ENCODE measurements around the gene ACOX3.

ACOX3 gene

GRCh38 chr4:8383016-8383415 lies 57.5 kb downstream of the ACOX3 start:
- H2AFZ ChIP-seq (ENCODE audit: low read depth, low read length) = no peak overlapping the region
- H3K36me3 ChIP-seq (ENCODE audit: insufficient read depth, low read length) = peaks cover 3% of the 10 kb centered on the region

GRCh38 chr4:8381814-8382581 lies 58.5 kb downstream of the ACOX3 start:
- Histone ChIP-seq H2AFZ (ENCODE audit: low read depth, low read length) (no peak overlapping the region), H3K36me3 (ENCODE audit: insufficient read depth, low read length) (peaks cover 3% of the 10 kb centered on the region), H3K4me1 (ENCODE audit: insufficient read depth, low read length) (no peaks in the 10 kb centered on the region), H3K9me3 (ENCODE audit: low read length) (no peaks in the 10 kb centered on the region), H3K27me3 (ENCODE audit: insufficient read depth, low read length) (no peaks in the 10 kb centered on the region), H3K4me3 (ENCODE audit: low read length) (no peak overlapping the region)

More at GRCh38 chr4:8383016-8383415, 57.5 kb downstream of the ACOX3 start:
- H3K4me1 ChIP-seq (ENCODE audit: insufficient read depth, low read length) = no peaks in the 10 kb centered on the region
- H3K9me3 ChIP-seq (ENCODE audit: low read length) = no peaks in the 10 kb centered on the region
- H3K4me3 ChIP-seq (ENCODE audit: low read length) = no peak overlapping the region
- H3K27me3 ChIP-seq (ENCODE audit: insufficient read depth, low read length) = no peaks in the 10 kb centered on the region

GRCh38 chr4:8380511-8381415 lies 59.8 kb downstream of the ACOX3 start:
- H3K27me3 ChIP-seq (ENCODE audit: insufficient read depth, low read length) = no peaks in the 10 kb centered on the region
- H3K4me1 ChIP-seq (ENCODE audit: insufficient read depth, low read length) = no peaks in the 10 kb centered on the region
- H3K4me3 ChIP-seq (ENCODE audit: low read length) = no peak overlapping the region
- H2AFZ ChIP-seq (ENCODE audit: low read depth, low read length) = no peak overlapping the region
- H3K9me3 ChIP-seq (ENCODE audit: low read length) = no peaks in the 10 kb centered on the region
- peaks cover 3% of the 10 kb centered on the region for H3K36me3 ChIP-seq (ENCODE audit: insufficient read depth, low read length)

- H3K27me3 ChIP-seq (ENCODE audit: insufficient read depth, low read length) = no peaks in the 10 kb centered on the region
- no peaks in the 10 kb centered on the region for H3K9me3 ChIP-seq (ENCODE audit: low read length)
- no peak overlapping the region for H3K4me3 ChIP-seq (ENCODE audit: low read length)
- H3K36me3 ChIP-seq (ENCODE audit: insufficient read depth, low read length) = peaks cover 3% of the 10 kb centered on the region
- H3K4me1 ChIP-seq (ENCODE audit: insufficient read depth, low read length) = no peaks in the 10 kb centered on the region
- H2AFZ ChIP-seq (ENCODE audit: low read depth, low read length) = no peak overlapping the region
These were observed 60.8 kb downstream of the ACOX3 start for GRCh38 chr4:8379771-8380170.

DNA sequence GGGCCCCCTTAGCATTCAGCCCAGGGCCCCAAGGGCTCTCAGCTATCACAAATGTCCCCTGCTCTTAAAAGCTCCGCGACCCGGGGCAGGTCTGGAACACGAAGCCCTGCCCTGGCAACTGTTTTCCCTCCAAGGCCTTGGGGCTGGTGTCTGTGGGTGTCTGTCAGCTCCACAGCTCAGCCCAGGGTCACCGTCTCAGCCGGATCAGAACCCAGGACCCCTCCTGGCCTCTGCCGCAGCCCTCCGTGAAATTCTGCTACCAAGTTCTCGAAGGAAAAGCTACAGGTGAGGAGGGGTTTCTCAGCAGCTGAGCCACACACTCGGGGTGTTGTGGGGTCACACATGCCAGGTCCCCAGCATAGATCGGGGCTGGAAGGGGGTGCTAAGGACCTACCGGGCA lies 61.2 kb downstream of the ACOX3 start:
- Histone ChIP-seq H3K9me3 (ENCODE audit: low read length) (no peaks in the 10 kb centered on the region), H3K4me1 (ENCODE audit: insufficient read depth, low read length) (no peaks in the 10 kb centered on the region), H2AFZ (ENCODE audit: low read depth, low read length) (no peak overlapping the region), H3K36me3 (ENCODE audit: insufficient read depth, low read length) (peaks cover 3% of the 10 kb centered on the region), H3K4me3 (ENCODE audit: low read length) (no peak overlapping the region), H3K27me3 (ENCODE audit: insufficient read depth, low read length) (no peaks in the 10 kb centered on the region)

GRCh38 chr4:8378776-8379175 lies 61.7 kb downstream of the ACOX3 start:
- Histone ChIP-seq H2AFZ (ENCODE audit: low read depth, low read length) (no peak overlapping the region), H3K27me3 (ENCODE audit: insufficient read depth, low read length) (no peaks in the 10 kb centered on the region), H3K4me3 (ENCODE audit: low read length) (no peak overlapping the region), H3K36me3 (ENCODE audit: insufficient read depth, low read length) (peaks cover 3% of the 10 kb centered on the region), H3K4me1 (ENCODE audit: insufficient read depth, low read length) (no peaks in the 10 kb centered on the region), H3K9me3 (ENCODE audit: low read length) (no peaks in the 10 kb centered on the region)

- H3K4me3 ChIP-seq (ENCODE audit: low read length) = no peak overlapping the region
- peaks cover 3% of the 10 kb centered on the region for H3K36me3 ChIP-seq (ENCODE audit: insufficient read depth, low read length)
- no peaks in the 10 kb centered on the region for H3K9me3 ChIP-seq (ENCODE audit: low read length)
- H2AFZ ChIP-seq (ENCODE audit: low read depth, low read length) = no peak overlapping the region
- H3K4me1 ChIP-seq (ENCODE audit: insufficient read depth, low read length) = no peaks in the 10 kb centered on the region
- H3K27me3 ChIP-seq (ENCODE audit: insufficient read depth, low read length) = no peaks in the 10 kb centered on the region
These were observed 62.3 kb downstream of the ACOX3 start for GRCh38 chr4:8378101-8378724.

DNA sequence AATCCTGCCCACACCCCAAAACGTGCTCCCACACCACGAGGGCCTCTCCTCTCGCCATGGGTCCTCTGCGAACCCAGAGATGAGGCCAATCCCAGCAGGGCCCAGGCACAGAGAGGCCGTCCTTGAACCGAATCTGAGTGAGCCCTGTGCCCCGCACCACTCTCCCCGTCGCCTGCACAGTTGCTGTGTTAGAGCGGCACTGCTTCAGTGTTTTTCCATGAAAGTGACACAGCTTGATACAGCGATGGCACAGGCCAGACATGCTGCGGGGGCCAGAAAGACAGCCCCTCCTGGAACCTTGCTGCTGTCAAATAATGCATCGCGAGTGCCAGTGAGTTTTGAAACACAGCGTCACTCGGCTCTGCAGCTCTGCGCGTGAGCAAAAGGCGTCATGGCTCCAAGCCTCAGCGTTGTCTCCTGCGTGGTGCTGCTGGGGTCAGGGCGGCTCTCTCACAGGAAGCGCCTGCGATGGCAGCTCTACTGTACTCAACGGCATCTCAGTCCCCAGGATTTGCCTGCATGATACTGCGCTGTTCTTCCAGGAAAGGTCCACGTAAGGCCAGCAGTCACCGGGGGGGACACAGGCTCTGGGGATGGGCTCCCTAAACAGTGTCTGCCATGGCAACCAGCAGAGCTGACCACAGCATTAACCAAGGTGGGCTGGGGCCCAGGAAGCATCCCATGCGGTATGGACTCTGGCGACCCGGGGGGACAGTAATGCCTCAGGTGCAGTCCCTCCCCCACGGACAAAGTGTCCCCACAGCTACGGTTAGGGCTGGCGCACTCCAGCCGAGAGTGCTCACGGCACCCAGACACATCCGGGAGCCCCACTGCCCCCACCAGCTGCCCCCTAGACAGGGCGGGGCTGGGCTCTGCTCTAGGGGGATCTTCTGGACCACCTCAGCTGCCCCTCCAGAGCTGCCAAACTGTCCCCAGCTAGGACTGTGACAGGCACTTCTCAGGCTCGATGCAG lies 63.1 kb downstream of the ACOX3 start:
- Histone ChIP-seq H3K36me3 (ENCODE audit: insufficient read depth, low read length) (peaks cover 3% of the 10 kb centered on the region), H3K4me3 (ENCODE audit: low read length) (no peak overlapping the region), H3K9me3 (ENCODE audit: low read length) (no peaks in the 10 kb centered on the region), H3K4me1 (ENCODE audit: insufficient read depth, low read length) (no peaks in the 10 kb centered on the region), H3K27me3 (ENCODE audit: insufficient read depth, low read length) (no peaks in the 10 kb centered on the region), H2AFZ (ENCODE audit: low read depth, low read length) (no peak overlapping the region)

DNA sequence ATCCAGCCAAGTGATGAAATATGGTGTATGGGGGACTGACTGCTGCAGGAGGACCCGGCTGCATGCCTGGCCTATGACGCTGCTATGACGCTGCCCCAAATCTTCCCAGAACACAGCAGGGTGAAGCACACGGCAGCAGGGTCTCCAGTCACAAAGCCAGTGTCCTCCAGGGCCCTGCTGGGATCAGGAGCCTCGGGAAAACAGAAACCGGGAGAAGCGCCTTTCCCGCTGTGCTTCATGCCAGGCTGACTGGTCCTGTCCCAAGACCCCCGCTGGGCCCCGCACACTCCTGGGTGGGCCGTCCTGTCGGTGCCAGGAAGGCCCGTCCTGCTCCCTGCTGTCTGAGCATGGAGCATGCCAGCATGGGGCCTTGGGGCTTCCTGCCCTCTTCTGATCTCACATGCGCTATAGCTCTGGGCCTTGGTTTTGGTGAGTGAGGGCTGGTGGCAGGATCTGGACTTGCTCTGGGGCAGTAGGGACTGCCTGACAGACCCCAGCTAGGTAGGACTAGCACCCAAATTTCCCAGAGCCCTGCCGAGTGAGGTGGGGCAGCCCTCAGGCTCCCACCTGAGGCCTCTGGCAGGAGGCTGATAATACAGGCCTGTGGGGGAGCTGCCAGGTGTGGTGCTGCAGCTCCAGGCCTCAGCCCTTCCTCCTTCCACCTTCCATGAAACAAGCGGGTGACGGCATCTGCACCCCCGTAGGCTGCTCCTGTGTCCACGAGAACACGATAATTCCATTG lies 64.0 kb downstream of the ACOX3 start:
- Histone ChIP-seq H3K4me3 (ENCODE audit: low read length) (no peak overlapping the region), H2AFZ (ENCODE audit: low read depth, low read length) (no peak overlapping the region), H3K27me3 (ENCODE audit: insufficient read depth, low read length) (no peaks in the 10 kb centered on the region), H3K4me1 (ENCODE audit: insufficient read depth, low read length) (no peaks in the 10 kb centered on the region), H3K36me3 (ENCODE audit: insufficient read depth, low read length) (peaks cover 3% of the 10 kb centered on the region), H3K9me3 (ENCODE audit: low read length) (no peaks in the 10 kb centered on the region)

GRCh38 chr4:8374851-8375649 lies 65.5 kb downstream of the ACOX3 start:
- no peak overlapping the region for H2AFZ ChIP-seq (ENCODE audit: low read depth, low read length)
- no peak overlapping the region for H3K4me3 ChIP-seq (ENCODE audit: low read length)
- no peaks in the 10 kb centered on the region for H3K27me3 ChIP-seq (ENCODE audit: insufficient read depth, low read length)
- H3K36me3 ChIP-seq (ENCODE audit: insufficient read depth, low read length) = no peaks in the 10 kb centered on the region
- H3K4me1 ChIP-seq (ENCODE audit: insufficient read depth, low read length) = no peaks in the 10 kb centered on the region
- no peaks in the 10 kb centered on the region for H3K9me3 ChIP-seq (ENCODE audit: low read length)

DNA sequence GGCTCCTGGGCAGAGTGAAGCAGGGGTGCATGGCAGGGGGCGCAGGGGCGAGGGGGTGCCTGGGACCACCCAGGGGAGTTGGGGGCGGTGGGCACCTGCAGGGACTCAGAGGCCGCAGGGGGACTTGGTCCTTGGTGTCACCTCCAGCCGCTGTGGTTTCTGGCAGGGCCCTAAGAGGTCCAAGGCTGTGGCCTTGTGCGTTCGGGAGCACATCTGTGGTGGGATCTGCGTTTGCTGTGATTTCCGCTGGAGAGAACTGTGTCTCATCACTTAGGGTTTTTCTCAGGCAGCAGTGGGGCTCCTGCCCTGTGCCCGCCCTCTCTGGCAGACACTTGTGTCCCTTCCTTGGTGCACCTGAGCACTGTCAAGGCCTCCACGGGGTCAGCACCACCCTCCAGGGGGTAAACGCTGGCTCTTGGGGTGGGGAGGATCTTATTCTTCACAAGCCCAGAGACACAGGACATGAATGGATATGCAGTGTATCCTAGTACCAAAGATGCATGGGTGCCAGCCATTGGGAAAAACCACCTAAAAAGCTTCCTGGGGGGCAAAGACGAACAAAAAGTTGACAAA lies 66.5 kb downstream of the ACOX3 start:
- H3K36me3 ChIP-seq (ENCODE audit: insufficient read depth, low read length) = no peaks in the 10 kb centered on the region
- no peak overlapping the region for H3K4me3 ChIP-seq (ENCODE audit: low read length)
- H3K9me3 ChIP-seq (ENCODE audit: low read length) = no peaks in the 10 kb centered on the region
- no peaks in the 10 kb centered on the region for H3K27me3 ChIP-seq (ENCODE audit: insufficient read depth, low read length)
- H2AFZ ChIP-seq (ENCODE audit: low read depth, low read length) = no peak overlapping the region
- no peaks in the 10 kb centered on the region for H3K4me1 ChIP-seq (ENCODE audit: insufficient read depth, low read length)
